ENCODE data around the gene MT1HL1. TPM values are rescaled to one million over a fixed set of nuclear protein-coding genes. Genes with fewer than 3 reads are reported as not detected.

The MT1HL1 gene
- total RNA-seq, 1 donor from 2014 or later, result not detected

- Histone ChIP-seq H3K36me3 (no peaks in the 10 kb centered on the region), H3K4me3 (no peak overlapping the region), H3K9me3 (no peaks in the 10 kb centered on the region), H3K4me1 (peaks cover 5% of the 10 kb centered on the region), H3K27me3 (peaks cover 43% of the 10 kb centered on the region), H3K27ac (no peak overlapping the region)
- ATAC-seq, result no peak
- TF ChIP-seq CTCF (IDR thresholded peaks at IDR 0.05), result no peak
- DNase-seq, result no peak
- intact Hi-C loops (cut with DNase I), result no loop called here
Measured at GRCh38 chr1:237040823-237041222, 36.6 kb upstream of the MT1HL1 start.

- H3K4me3 ChIP-seq, result no peak overlapping the region
- H3K9me3 ChIP-seq, result no peaks in the 10 kb centered on the region
- no peaks in the 10 kb centered on the region for H3K36me3 ChIP-seq
- H3K27me3 ChIP-seq, result peaks cover 36% of the 10 kb centered on the region
- intact Hi-C loops (cut with DNase I), result loop anchor here (10.0 kb wide), 1 partner anchor 357 kb away; no protein-coding TSS in a partner anchor
- ATAC-seq, result no peak
- no peak for TF ChIP-seq CTCF (IDR thresholded peaks at IDR 0.05)
- no peak for DNase-seq
- H3K4me1 ChIP-seq, result peaks cover 5% of the 10 kb centered on the region
- H3K27ac ChIP-seq, result no peak overlapping the region
Measured at GRCh38 chr1:237038211-237038610, 34.0 kb upstream of the MT1HL1 start.

- TF ChIP-seq CTCF (IDR thresholded peaks at IDR 0.05), result no peak
- Histone ChIP-seq H3K36me3 (no peaks in the 10 kb centered on the region), H3K27me3 (peaks cover 14% of the 10 kb centered on the region), H3K27ac (no peak overlapping the region), H3K4me1 (peaks cover 11% of the 10 kb centered on the region), H3K4me3 (no peak overlapping the region), H3K9me3 (no peaks in the 10 kb centered on the region)
- DNase-seq, result no peak
- intact Hi-C loops (cut with DNase I), result loop anchor here (10.0 kb wide), 1 partner anchor 359 kb away; no protein-coding TSS in a partner anchor
- no peak for ATAC-seq
Measured at GRCh38 chr1:237035759-237036158, 31.5 kb upstream of the MT1HL1 start.

- no peak for ATAC-seq
- H3K27ac ChIP-seq, result no peak overlapping the region
- peaks cover 11% of the 10 kb centered on the region for H3K4me1 ChIP-seq
- intact Hi-C loops (cut with DNase I), result loop anchor here (10.0 kb wide), 1 partner anchor 361 kb away; no protein-coding TSS in a partner anchor
- H3K27me3 ChIP-seq, result peaks cover 5% of the 10 kb centered on the region
- no peak for TF ChIP-seq CTCF (IDR thresholded peaks at IDR 0.05)
- no peaks in the 10 kb centered on the region for H3K36me3 ChIP-seq
- DNase-seq, result no peak
- no peaks in the 10 kb centered on the region for H3K9me3 ChIP-seq
- H3K4me3 ChIP-seq, result no peak overlapping the region
Measured at GRCh38 chr1:237033804-237034203, 29.6 kb upstream of the MT1HL1 start.

- TF ChIP-seq CTCF (IDR thresholded peaks at IDR 0.05), result no peak
- intact Hi-C loops (cut with DNase I), result loop anchor here (10.0 kb wide), 1 partner anchor 362 kb away; no protein-coding TSS in a partner anchor
- no peaks in the 10 kb centered on the region for H3K9me3 ChIP-seq
- H3K4me1 ChIP-seq, result peaks cover 11% of the 10 kb centered on the region
- no peak overlapping the region for H3K4me3 ChIP-seq
- no peak overlapping the region for H3K27ac ChIP-seq
- ATAC-seq (no peak), DNase-seq (no peak)
- H3K36me3 ChIP-seq, result no peaks in the 10 kb centered on the region
- H3K27me3 ChIP-seq, result no peaks in the 10 kb centered on the region
Measured at GRCh38 chr1:237033061-237033460, 28.8 kb upstream of the MT1HL1 start.

- H3K27ac ChIP-seq, result peak overlapping the region; percentile 31
- no peak overlapping the region for H3K4me3 ChIP-seq
- intact Hi-C loops (cut with DNase I), result loop anchor here (10.0 kb wide), 1 partner anchor 363 kb away; no protein-coding TSS in a partner anchor
Measured at GRCh38 chr1:237032029-237032428, 27.8 kb upstream of the MT1HL1 start.

More at GRCh38 chr1:237032029-237032428, 27.8 kb upstream of the MT1HL1 start:
- H3K36me3 ChIP-seq, result no peaks in the 10 kb centered on the region
- DNase-seq (no peak), ATAC-seq (peak; percentile 67)
- H3K4me1 ChIP-seq, result peaks cover 11% of the 10 kb centered on the region
- H3K9me3 ChIP-seq, result no peaks in the 10 kb centered on the region
- H3K27me3 ChIP-seq, result no peaks in the 10 kb centered on the region
- TF ChIP-seq CTCF (IDR thresholded peaks at IDR 0.05), result no peak

All from upper lobe of right lung (tissue), 1 donor.